Jurkat, Clone E6-1 (cell line): ENCODE measurements around the gene MINK1.

Source experiments
- DNase-seq: peaks from one replicate; pipeline ENCODE4 v3.0.0-alpha.2; 2011; ENCODE audit warnings: low read depth, low spot score
- H3K4me3 ChIP-seq: 2 replicates; pipeline ENCODE4 v1.5.1; 2011; ENCODE audit warnings: mild to moderate bottlenecking, low read length, control low read depth, moderate library complexity

Gene MINK1

GRCh38 chr17:4940555-4941318 lies 107.6 kb downstream of the MINK1 start:
- peak overlapping the region; percentile 98 for H3K4me3 ChIP-seq
- DNase-seq = no peak

- no peak for DNase-seq
- peak overlapping the region; percentile 98 for H3K4me3 ChIP-seq
Measured at GRCh38 chr17:4941319-4941610, 108.1 kb downstream of the MINK1 start.

- H3K4me3 ChIP-seq = no peak overlapping the region
- DNase-seq = no peak
Measured at GRCh38 chr17:4942760-4943508, 109.8 kb downstream of the MINK1 start.

GRCh38 chr17:4944163-4944553 lies 111.0 kb downstream of the MINK1 start:
- H3K4me3 ChIP-seq = peak overlapping the region; percentile 92
- DNase-seq = peak; percentile 89

- DNase-seq = no peak
- H3K4me3 ChIP-seq = peak overlapping the region; percentile 92
Measured at GRCh38 chr17:4944554-4945175, 111.5 kb downstream of the MINK1 start.

GRCh38 chr17:4945176-4945943 lies 112.2 kb downstream of the MINK1 start:
- DNase-seq = no peak
- peak overlapping the region; percentile 92 for H3K4me3 ChIP-seq

GRCh38 chr17:4945944-4946280 lies 112.8 kb downstream of the MINK1 start:
- H3K4me3 ChIP-seq = peak overlapping the region; percentile 92
- DNase-seq = no peak

GRCh38 chr17:4946312-4946976 lies 113.3 kb downstream of the MINK1 start:
- H3K4me3 ChIP-seq = peak overlapping the region; percentile 92
- no peak for DNase-seq

- DNase-seq = no peak
- peak overlapping the region; percentile 92 for H3K4me3 ChIP-seq
Measured at GRCh38 chr17:4947010-4947410, 113.9 kb downstream of the MINK1 start.
